Central memory CD8-positive, alpha-beta T cell (primary cell): ENCODE data around the gene PFN1.

ENCODE experiments used
- ATAC-seq: fragments of 150-1000 bp; cut with Tn5 transposase; replicated peaks from 2 replicates; pipeline ENCODE4 v1.10.0; 2022; ENCODE audit warnings: mild to moderate bottlenecking, moderate FRiP score, moderate number of reproducible peaks; ENCODE audit not compliant: poor library complexity, severe bottlenecking; ENCODE audit errors: extremely low read depth
- DNase-seq, 2 donors: peaks; one replicate each; pipeline ENCODE4 v3.0.0; 2021; ENCODE audit warnings: low spot score in 2 of 2
- H3K27ac Mint-ChIP-seq: one replicate; pipeline ENCODE4 v1.8.0; 2022; ENCODE audit warnings: low read depth, mild to moderate bottlenecking, moderate library complexity, mixed read lengths
- H3K27me3 Mint-ChIP-seq: one replicate; pipeline ENCODE4 v1.8.0; 2022; ENCODE audit warnings: mixed read lengths
- H3K36me3 Mint-ChIP-seq: one replicate; pipeline ENCODE4 v1.8.0; 2022; ENCODE audit warnings: mild to moderate bottlenecking, moderate library complexity, mixed read lengths; ENCODE audit not compliant: insufficient read depth
- H3K4me1 Mint-ChIP-seq: one replicate; pipeline ENCODE4 v1.8.0; 2022; ENCODE audit warnings: mixed read lengths
- H3K4me3 Mint-ChIP-seq: one replicate; pipeline ENCODE4 v1.8.0; 2022; ENCODE audit warnings: mild to moderate bottlenecking, moderate library complexity, mixed read lengths
- H3K9me3 Mint-ChIP-seq: one replicate; pipeline ENCODE4 v1.8.0; 2022; ENCODE audit warnings: mixed read lengths

Gene PFN1

GRCh38 chr17:4947411-4948165 is 742 bp downstream of the PFN1 start:
- Mint-ChIP-seq H3K27me3 (no peaks in the 10 kb centered on the region), H3K4me1 (peaks cover 60% of the 10 kb centered on the region), H3K36me3 (peaks cover 57% of the 10 kb centered on the region), H3K27ac (peak overlapping the region; percentile 77), H3K9me3 (no peaks in the 10 kb centered on the region), H3K4me3 (peak overlapping the region; percentile 94)
- peak in 1 of 2 donors; percentile 43 for DNase-seq
- peak; percentile 11 for ATAC-seq

GRCh38 chr17:4947010-4947410 is 1.3 kb downstream of the PFN1 start:
- Mint-ChIP-seq H3K27ac (peak overlapping the region; percentile 77), H3K4me1 (peaks cover 66% of the 10 kb centered on the region), H3K9me3 (no peaks in the 10 kb centered on the region), H3K36me3 (peaks cover 57% of the 10 kb centered on the region), H3K4me3 (peak overlapping the region; percentile 94), H3K27me3 (no peaks in the 10 kb centered on the region)
- ATAC-seq (no peak), DNase-seq (no peak)

- H3K27ac Mint-ChIP-seq, result peak overlapping the region; percentile 77
- peaks cover 71% of the 10 kb centered on the region for H3K4me1 Mint-ChIP-seq
- H3K4me3 Mint-ChIP-seq, result peak overlapping the region; percentile 94
- peaks cover 58% of the 10 kb centered on the region for H3K36me3 Mint-ChIP-seq
- DNase-seq (no peak), ATAC-seq (no peak)
- no peaks in the 10 kb centered on the region for H3K27me3 Mint-ChIP-seq
- H3K9me3 Mint-ChIP-seq, result no peaks in the 10 kb centered on the region
Measured at GRCh38 chr17:4946312-4946976, 1.9 kb downstream of the PFN1 start.

GRCh38 chr17:4945944-4946280 is 2.4 kb downstream of the PFN1 start:
- H3K9me3 Mint-ChIP-seq, result no peaks in the 10 kb centered on the region
- peak overlapping the region; percentile 94 for H3K4me3 Mint-ChIP-seq
- DNase-seq (no peak), ATAC-seq (no peak)
- H3K36me3 Mint-ChIP-seq, result peaks cover 62% of the 10 kb centered on the region
- peak overlapping the region; percentile 77 for H3K27ac Mint-ChIP-seq
- no peaks in the 10 kb centered on the region for H3K27me3 Mint-ChIP-seq
- peaks cover 74% of the 10 kb centered on the region for H3K4me1 Mint-ChIP-seq

- ATAC-seq, result peak; percentile 10
- Mint-ChIP-seq H3K27me3 (no peaks in the 10 kb centered on the region), H3K9me3 (no peaks in the 10 kb centered on the region), H3K27ac (peak overlapping the region; percentile 77), H3K4me1 (peaks cover 71% of the 10 kb centered on the region), H3K36me3 (peaks cover 66% of the 10 kb centered on the region), H3K4me3 (peak overlapping the region; percentile 94)
- peak in 1 of 2 donors; percentile 58 for DNase-seq
Measured at GRCh38 chr17:4945176-4945943, 3.0 kb downstream of the PFN1 start.

GRCh38 chr17:4944554-4945175 is 3.7 kb downstream of the PFN1 start:
- no peak for ATAC-seq
- no peaks in the 10 kb centered on the region for H3K9me3 Mint-ChIP-seq
- H3K27me3 Mint-ChIP-seq, result no peaks in the 10 kb centered on the region
- peak overlapping the region; percentile 94 for H3K4me3 Mint-ChIP-seq
- H3K36me3 Mint-ChIP-seq, result peaks cover 69% of the 10 kb centered on the region
- H3K27ac Mint-ChIP-seq, result peak overlapping the region; percentile 77
- no peak for DNase-seq
- H3K4me1 Mint-ChIP-seq, result peaks cover 68% of the 10 kb centered on the region

- H3K27me3 Mint-ChIP-seq, result no peaks in the 10 kb centered on the region
- no peaks in the 10 kb centered on the region for H3K9me3 Mint-ChIP-seq
- ATAC-seq (no peak), DNase-seq (peak in 1 of 2 donors; percentile 32)
- peaks cover 70% of the 10 kb centered on the region for H3K36me3 Mint-ChIP-seq
- H3K4me1 Mint-ChIP-seq, result peaks cover 72% of the 10 kb centered on the region
- H3K4me3 Mint-ChIP-seq, result peak overlapping the region; percentile 94
- H3K27ac Mint-ChIP-seq, result peak overlapping the region; percentile 77
Measured at GRCh38 chr17:4944163-4944553, 4.2 kb downstream of the PFN1 start.

- Mint-ChIP-seq H3K27me3 (no peaks in the 10 kb centered on the region), H3K9me3 (no peaks in the 10 kb centered on the region), H3K4me3 (peak overlapping the region; percentile 94), H3K4me1 (peaks cover 77% of the 10 kb centered on the region), H3K36me3 (peaks cover 65% of the 10 kb centered on the region), H3K27ac (peak overlapping the region; percentile 87)
- no peak for ATAC-seq
- DNase-seq, result no peak
Measured at GRCh38 chr17:4942760-4943508, 5.4 kb downstream of the PFN1 start.

GRCh38 chr17:4941319-4941610 is 7.1 kb downstream of the PFN1 start:
- H3K4me3 Mint-ChIP-seq, result peak overlapping the region; percentile 94
- H3K36me3 Mint-ChIP-seq, result peaks cover 51% of the 10 kb centered on the region
- peaks cover 77% of the 10 kb centered on the region for H3K4me1 Mint-ChIP-seq
- DNase-seq (no peak), ATAC-seq (no peak)
- H3K27me3 Mint-ChIP-seq, result no peaks in the 10 kb centered on the region
- peak overlapping the region; percentile 87 for H3K27ac Mint-ChIP-seq
- H3K9me3 Mint-ChIP-seq, result no peaks in the 10 kb centered on the region

GRCh38 chr17:4940555-4941318 is 7.6 kb downstream of the PFN1 start:
- Mint-ChIP-seq H3K9me3 (no peaks in the 10 kb centered on the region), H3K36me3 (peaks cover 47% of the 10 kb centered on the region), H3K4me3 (peak overlapping the region; percentile 94), H3K4me1 (peaks cover 79% of the 10 kb centered on the region), H3K27ac (peak overlapping the region; percentile 87), H3K27me3 (no peaks in the 10 kb centered on the region)
- ATAC-seq, result no peak
- no peak for DNase-seq

- ATAC-seq (peak; percentile 86), DNase-seq (peak; percentile 93 to 99)
- peak within 1 kb of the TSS; percentile 87 for H3K27ac Mint-ChIP-seq
- H3K4me3 Mint-ChIP-seq, result peak within 1 kb of the TSS; percentile 94
- peaks cover 72% of the 10 kb centered on the region for H3K4me1 Mint-ChIP-seq
- H3K36me3 Mint-ChIP-seq, result peaks cover 40% of the 10 kb centered on the region
- H3K27me3 Mint-ChIP-seq, result no peaks in the 10 kb centered on the region
- H3K9me3 Mint-ChIP-seq, result no peaks in the 10 kb centered on the region
Measured at GRCh38 chr17:4939796-4940554, 8.4 kb downstream of the PFN1 start, which contains the start of the genes RNF167 and SLC25A11. Gene RNF167 (plus strand): TSS chr17:4940268. CDS start chr17:4940910, 642 bp downstream. Gene SLC25A11 (minus strand): TSS chr17:4940046. CDS start chr17:4939910, 136 bp downstream.
